Measurements from ENCODE around the gene LRRC70. TPM values are rescaled to one million over a fixed set of nuclear protein-coding genes. Genes with fewer than 3 reads are reported as not detected.

The LRRC70 gene
- total and polyA plus RNA-seq, 2 donors from 2014 or later: 3.6 to 4.9 TPM

DNA sequence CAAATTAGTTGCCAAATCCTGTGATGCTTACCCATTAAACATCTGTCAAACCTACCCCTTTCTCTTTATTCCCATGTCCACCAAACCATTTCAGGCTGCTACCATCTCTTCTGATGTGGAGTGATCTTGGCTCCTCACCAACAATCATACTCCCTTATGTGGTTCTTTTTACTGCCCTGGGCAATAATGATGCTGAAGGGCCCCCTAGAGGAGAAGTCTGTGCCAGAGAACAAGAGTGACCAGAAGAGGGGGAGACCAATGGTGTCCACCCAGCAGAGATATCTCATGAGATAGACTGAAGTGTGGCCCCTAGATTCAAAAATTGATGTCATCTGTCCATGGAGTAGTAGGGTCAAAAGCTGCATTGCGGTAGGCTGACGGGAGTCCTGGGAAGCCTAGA is 10.9 kb downstream of the LRRC70 start:
- no peak overlapping the region for H3K27ac ChIP-seq (ENCODE audit: low read depth in 2 of 2, low read length in 2 of 2)
- no peak for DNase-seq
- H3K9me3 ChIP-seq (ENCODE audit: control insufficient read depth in 2 of 3, insufficient read depth in 1 of 3, low read length in 3 of 3): no peaks in the 10 kb centered on the region
- H3K9ac ChIP-seq (ENCODE audit: low read length in 3 of 3): no peak overlapping the region
- H3K4me3 ChIP-seq (ENCODE audit: low read length in 3 of 3): no peak overlapping the region
- FAIRE-seq: no peak
- intact Hi-C loops (cut with DNase I): no loop called here
- no peaks in the 10 kb centered on the region for H3K4me1 ChIP-seq (ENCODE audit: control insufficient read depth in 2 of 3, insufficient read depth in 2 of 3, low read depth in 1 of 3, low read length in 3 of 3)
- TF ChIP-seq CTCF (IDR thresholded peaks at IDR 0.05; ENCODE audit: borderline replicate concordance, extremely low read depth, insufficient read depth): no peak
- peaks cover 0 to 2% (median 0%) of the 10 kb centered on the region in 3 donors for H3K36me3 ChIP-seq (ENCODE audit: control insufficient read depth in 2 of 3, insufficient read depth in 3 of 3, low read length in 3 of 3)
- H3K27me3 ChIP-seq (ENCODE audit: control insufficient read depth, insufficient read depth, low read length): no peaks in the 10 kb centered on the region

- Histone ChIP-seq H3K36me3 (ENCODE audit: control insufficient read depth in 2 of 3, insufficient read depth in 3 of 3, low read length in 3 of 3) (peaks cover 0 to 4% (median 0%) of the 10 kb centered on the region in 3 donors), H3K27ac (ENCODE audit: low read depth in 2 of 2, low read length in 2 of 2) (no peak overlapping the region), H3K27me3 (ENCODE audit: control insufficient read depth, insufficient read depth, low read length) (no peaks in the 10 kb centered on the region), H3K4me1 (ENCODE audit: control insufficient read depth in 2 of 3, insufficient read depth in 2 of 3, low read depth in 1 of 3, low read length in 3 of 3) (no peaks in the 10 kb centered on the region), H3K4me3 (ENCODE audit: low read length in 3 of 3) (no peak overlapping the region), H3K9me3 (ENCODE audit: control insufficient read depth in 2 of 3, insufficient read depth in 1 of 3, low read length in 3 of 3) (no peaks in the 10 kb centered on the region), H3K9ac (ENCODE audit: low read length in 3 of 3) (no peak overlapping the region)
- intact Hi-C loops (cut with DNase I): no loop called here
- no peak for FAIRE-seq
- TF ChIP-seq CTCF (IDR thresholded peaks at IDR 0.05; ENCODE audit: borderline replicate concordance, extremely low read depth, insufficient read depth): no peak
- no peak for DNase-seq
These were observed 11.8 kb downstream of the LRRC70 start for GRCh38 chr5:62590387-62590786.

GRCh38 chr5:62592558-62592957 is 13.9 kb downstream of the LRRC70 start:
- no peaks in the 10 kb centered on the region for H3K9me3 ChIP-seq (ENCODE audit: control insufficient read depth in 2 of 3, insufficient read depth in 1 of 3, low read length in 3 of 3)
- H3K4me1 ChIP-seq (ENCODE audit: control insufficient read depth in 2 of 3, insufficient read depth in 2 of 3, low read depth in 1 of 3, low read length in 3 of 3): no peaks in the 10 kb centered on the region
- intact Hi-C loops (cut with DNase I): no loop called here
- FAIRE-seq (no peak), DNase-seq (no peak)
- H3K4me3 ChIP-seq (ENCODE audit: low read length in 3 of 3): no peak overlapping the region
- TF ChIP-seq CTCF (IDR thresholded peaks at IDR 0.05; ENCODE audit: borderline replicate concordance, extremely low read depth, insufficient read depth): no peak
- peaks cover 0 to 4% (median 0%) of the 10 kb centered on the region in 3 donors for H3K36me3 ChIP-seq (ENCODE audit: control insufficient read depth in 2 of 3, insufficient read depth in 3 of 3, low read length in 3 of 3)
- H3K27me3 ChIP-seq (ENCODE audit: control insufficient read depth, insufficient read depth, low read length): no peaks in the 10 kb centered on the region
- H3K27ac ChIP-seq (ENCODE audit: low read depth in 2 of 2, low read length in 2 of 2): no peak overlapping the region
- H3K9ac ChIP-seq (ENCODE audit: low read length in 3 of 3): no peak overlapping the region

DNA sequence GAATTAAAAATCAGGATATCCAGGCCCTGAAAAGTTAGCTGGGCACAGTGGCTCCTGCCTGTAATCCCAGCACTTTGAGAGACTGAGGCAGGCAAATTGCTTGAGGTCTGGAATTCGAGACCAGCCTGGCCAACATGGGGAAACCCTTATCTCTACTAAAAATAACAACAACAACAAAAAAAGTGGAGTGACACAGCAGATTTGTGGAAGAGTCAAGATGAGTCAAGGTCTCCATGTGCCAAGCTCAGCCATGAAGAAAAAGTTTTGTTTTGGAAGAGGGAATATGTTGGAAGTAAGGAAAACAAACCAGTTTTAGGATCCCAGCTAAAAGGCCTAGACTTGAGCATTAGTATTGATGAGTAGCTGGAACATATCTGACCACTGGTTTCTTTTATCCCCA is 14.7 kb downstream of the LRRC70 start:
- no peaks in the 10 kb centered on the region for H3K4me1 ChIP-seq (ENCODE audit: control insufficient read depth in 2 of 3, insufficient read depth in 2 of 3, low read depth in 1 of 3, low read length in 3 of 3)
- FAIRE-seq (no peak), DNase-seq (no peak)
- H3K9me3 ChIP-seq (ENCODE audit: control insufficient read depth in 2 of 3, insufficient read depth in 1 of 3, low read length in 3 of 3): no peaks in the 10 kb centered on the region
- intact Hi-C loops (cut with DNase I): no loop called here
- H3K27ac ChIP-seq (ENCODE audit: low read depth in 2 of 2, low read length in 2 of 2): no peak overlapping the region
- H3K36me3 ChIP-seq (ENCODE audit: control insufficient read depth in 2 of 3, insufficient read depth in 3 of 3, low read length in 3 of 3): peaks cover 0 to 4% (median 0%) of the 10 kb centered on the region in 3 donors
- no peak overlapping the region for H3K9ac ChIP-seq (ENCODE audit: low read length in 3 of 3)
- no peak overlapping the region for H3K4me3 ChIP-seq (ENCODE audit: low read length in 3 of 3)
- TF ChIP-seq CTCF (IDR thresholded peaks at IDR 0.05; ENCODE audit: borderline replicate concordance, extremely low read depth, insufficient read depth): no peak
- no peaks in the 10 kb centered on the region for H3K27me3 ChIP-seq (ENCODE audit: control insufficient read depth, insufficient read depth, low read length)
